Loucy (cell line): ENCODE results near the gene SUDS3.

Experiments
- H2AFZ ChIP-seq: fragments of 200-600 bp; sonication (generic); 2 replicates; pipeline ENCODE4 v1.6.0; 2016; ENCODE audit warnings: antibody characterized with exemption, mild to moderate bottlenecking, low read length, moderate library complexity
- H3F3A ChIP-seq: fragments of 200-600 bp; 2 replicates; pipeline ENCODE4 v1.6.0; 2016; ENCODE audit warnings: antibody characterized with exemption, low read depth, mild to moderate bottlenecking
- H3K27me3 ChIP-seq: fragments of 200-600 bp; sonication (generic); 2 replicates; pipeline ENCODE4 v1.6.1; 2014; ENCODE audit warnings: low read length, mild to moderate bottlenecking; ENCODE audit not compliant: insufficient read depth, poor library complexity, severe bottlenecking
- H3K36me3 ChIP-seq: fragments of 200-600 bp; sonication (generic); 2 replicates; pipeline ENCODE4 v1.6.1; 2016; ENCODE audit warnings: low read length; ENCODE audit not compliant: insufficient read depth
- H3K4me1 ChIP-seq: fragments of 200-600 bp; sonication (generic); 2 replicates; pipeline ENCODE4 v1.5.1; 2014; ENCODE audit warnings: low read length, mild to moderate bottlenecking; ENCODE audit not compliant: insufficient read depth, poor library complexity, severe bottlenecking
- H3K4me2 ChIP-seq: fragments of 200-600 bp; sonication (generic); 2 replicates; pipeline ENCODE4 v1.6.0; 2014; ENCODE audit warnings: antibody characterized with exemption, low read length, low read depth, mild to moderate bottlenecking; ENCODE audit not compliant: poor library complexity, severe bottlenecking
- H3K4me3 ChIP-seq: fragments of 200-600 bp; sonication (generic); 2 replicates; pipeline ENCODE4 v1.5.1; 2014; ENCODE audit warnings: low read length, mild to moderate bottlenecking, mixed read lengths; ENCODE audit not compliant: poor library complexity, severe bottlenecking
- H3K79me2 ChIP-seq: fragments of 200-600 bp; sonication (generic); 2 replicates; pipeline ENCODE4 v1.6.1; 2014; ENCODE audit warnings: low read length; ENCODE audit not compliant: insufficient read depth
- H3K9ac ChIP-seq: fragments of 200-600 bp; sonication (generic); 2 replicates; pipeline ENCODE4 v1.6.0; 2014; ENCODE audit warnings: mild to moderate bottlenecking, low read depth, low read length, moderate library complexity; ENCODE audit not compliant: poor library complexity, severe bottlenecking
- H3K9me2 ChIP-seq: fragments of 200-600 bp; sonication (generic); replicated peaks from 2 replicates; pipeline ENCODE4 v1.6.1; 2016; ENCODE audit warnings: low read depth, low read length, mixed read lengths
- H3K9me3 ChIP-seq: fragments of 200-600 bp; sonication (generic); 2 replicates; pipeline ENCODE4 v1.6.1; 2014; ENCODE audit warnings: mild to moderate bottlenecking, antibody characterized with exemption, low read length, low read depth; ENCODE audit not compliant: insufficient read depth
- H4K20me1 ChIP-seq: fragments of 200-600 bp; sonication (generic); 2 replicates; pipeline ENCODE4 v1.6.0; 2014; ENCODE audit warnings: antibody characterized with exemption, low read length, mild to moderate bottlenecking; ENCODE audit not compliant: insufficient read depth, poor library complexity, severe bottlenecking
- EZH2phosphoT487 ChIP-seq: fragments of 200-600 bp; IDR thresholded peaks from 2 replicates; pipeline ENCODE4 v1.6.1; 2018; ENCODE audit warnings: antibody characterized with exemption, mild to moderate bottlenecking, moderate library complexity, borderline replicate concordance
- TF ChIP-seq, protein P1 (sequence below): fragments of 200-600 bp; sonication (generic); conservative IDR thresholded peaks from 2 replicates; pipeline ENCODE4 v1.5.1; 2014; ENCODE audit warnings: mild to moderate bottlenecking, antibody characterized with exemption, low read length

The SUDS3 gene

GRCh38 chr12:118375348-118375747 lies 1.0 kb upstream of the SUDS3 start:
- peak overlapping the region; percentile 90 for H2AFZ ChIP-seq
- H3K9me3 ChIP-seq = no peaks in the 10 kb centered on the region
- H3K4me2 ChIP-seq = peak overlapping the region; percentile 100
- TF ChIP-seq, protein P1, sequence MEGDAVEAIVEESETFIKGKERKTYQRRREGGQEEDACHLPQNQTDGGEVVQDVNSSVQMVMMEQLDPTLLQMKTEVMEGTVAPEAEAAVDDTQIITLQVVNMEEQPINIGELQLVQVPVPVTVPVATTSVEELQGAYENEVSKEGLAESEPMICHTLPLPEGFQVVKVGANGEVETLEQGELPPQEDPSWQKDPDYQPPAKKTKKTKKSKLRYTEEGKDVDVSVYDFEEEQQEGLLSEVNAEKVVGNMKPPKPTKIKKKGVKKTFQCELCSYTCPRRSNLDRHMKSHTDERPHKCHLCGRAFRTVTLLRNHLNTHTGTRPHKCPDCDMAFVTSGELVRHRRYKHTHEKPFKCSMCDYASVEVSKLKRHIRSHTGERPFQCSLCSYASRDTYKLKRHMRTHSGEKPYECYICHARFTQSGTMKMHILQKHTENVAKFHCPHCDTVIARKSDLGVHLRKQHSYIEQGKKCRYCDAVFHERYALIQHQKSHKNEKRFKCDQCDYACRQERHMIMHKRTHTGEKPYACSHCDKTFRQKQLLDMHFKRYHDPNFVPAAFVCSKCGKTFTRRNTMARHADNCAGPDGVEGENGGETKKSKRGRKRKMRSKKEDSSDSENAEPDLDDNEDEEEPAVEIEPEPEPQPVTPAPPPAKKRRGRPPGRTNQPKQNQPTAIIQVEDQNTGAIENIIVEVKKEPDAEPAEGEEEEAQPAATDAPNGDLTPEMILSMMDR = no peak
- no peak for TF ChIP-seq EZH2phosphoT487
- peaks cover 86% of the 10 kb centered on the region for H3K79me2 ChIP-seq
- H3K27me3 ChIP-seq = no peaks in the 10 kb centered on the region
- no peaks in the 10 kb centered on the region; the same call in 1 of the 2 replicates for H3F3A ChIP-seq
- H3K4me3 ChIP-seq = peak overlapping the region; percentile 93
- H4K20me1 ChIP-seq = peaks cover 38% of the 10 kb centered on the region
- peaks cover 54% of the 10 kb centered on the region for H3K4me1 ChIP-seq
- peak overlapping the region; percentile 81 for H3K9ac ChIP-seq
- H3K9me2 ChIP-seq = no peaks in the 10 kb centered on the region
- peaks cover 7% of the 10 kb centered on the region; the same call in 1 of the 2 replicates for H3K36me3 ChIP-seq

DNA sequence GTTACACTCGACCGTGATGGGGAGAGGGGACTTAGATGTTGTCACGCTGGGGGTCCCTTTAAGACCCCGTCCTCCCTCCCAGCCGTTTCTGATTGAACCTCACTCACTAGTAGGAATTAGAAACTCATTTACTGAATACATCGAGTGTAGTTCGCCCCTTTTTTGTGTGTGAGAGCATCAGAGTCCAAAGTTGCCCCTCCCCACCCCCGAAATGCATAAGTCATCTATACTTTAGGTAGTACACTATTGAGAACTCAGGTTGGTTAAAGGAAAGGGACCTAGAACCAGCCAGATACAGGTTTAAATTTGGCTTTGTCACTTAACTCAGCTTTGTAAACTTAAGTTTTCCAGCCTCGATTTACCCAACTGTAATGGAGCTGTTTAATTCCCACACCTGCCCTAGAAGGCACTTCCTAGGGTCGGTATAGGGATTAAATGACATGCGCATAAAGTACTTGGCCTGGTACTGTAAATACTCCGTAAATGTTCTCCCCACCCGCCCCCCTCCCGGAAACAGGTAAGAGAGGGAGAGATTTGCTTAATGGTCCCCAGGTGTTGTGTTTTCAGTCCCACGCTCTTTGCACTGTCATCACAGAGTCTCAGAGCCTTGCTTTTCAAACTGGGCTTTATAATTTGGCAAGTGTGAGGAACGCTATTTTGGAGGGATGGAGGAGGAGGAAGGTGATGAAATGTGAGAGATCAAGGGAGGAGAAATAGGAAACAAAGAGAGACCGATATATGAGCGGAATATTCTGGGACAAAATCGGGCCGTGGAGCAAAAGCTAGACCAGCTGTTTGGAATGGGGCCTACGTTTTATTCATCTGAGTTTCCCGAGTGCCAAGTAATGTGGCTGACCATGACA lies 897 bp downstream of the SUDS3 start:
- Histone ChIP-seq H3K4me3 (peak overlapping the region; percentile 93), H4K20me1 (peaks cover 29% of the 10 kb centered on the region), H2AFZ (peak overlapping the region; percentile 90), H3K9me2 (no peaks in the 10 kb centered on the region), H3K4me2 (peak overlapping the region; percentile 96), H3K79me2 (peaks cover 67% of the 10 kb centered on the region), H3K9ac (peak overlapping the region; percentile 81), H3F3A (no peaks in the 10 kb centered on the region; the same call in 1 of the 2 replicates), H3K27me3 (no peaks in the 10 kb centered on the region), H3K4me1 (peaks cover 45% of the 10 kb centered on the region), H3K36me3 (peaks cover 20% of the 10 kb centered on the region; the same call in 1 of the 2 replicates), H3K9me3 (no peaks in the 10 kb centered on the region)
- no peak for TF ChIP-seq EZH2phosphoT487
- TF ChIP-seq, protein P1 = no peak

- peak overlapping the region; percentile 93 for H3K4me3 ChIP-seq
- H3K4me2 ChIP-seq = peak overlapping the region; percentile 96
- H3F3A ChIP-seq = no peaks in the 10 kb centered on the region; the same call in 1 of the 2 replicates
- peaks cover 64% of the 10 kb centered on the region for H3K79me2 ChIP-seq
- no peaks in the 10 kb centered on the region for H3K9me3 ChIP-seq
- peaks cover 45% of the 10 kb centered on the region for H3K4me1 ChIP-seq
- H2AFZ ChIP-seq = no peak overlapping the region
- TF ChIP-seq EZH2phosphoT487 = no peak
- TF ChIP-seq, protein P1 = peak; percentile 95
- H4K20me1 ChIP-seq = peaks cover 25% of the 10 kb centered on the region
- no peaks in the 10 kb centered on the region for H3K27me3 ChIP-seq
- H3K36me3 ChIP-seq = peaks cover 21% of the 10 kb centered on the region; the same call in 1 of the 2 replicates
- H3K9ac ChIP-seq = peak overlapping the region; percentile 81
- no peaks in the 10 kb centered on the region for H3K9me2 ChIP-seq
These were observed 1.6 kb downstream of the SUDS3 start for GRCh38 chr12:118377884-118378470.
